Progenitor cell of endocrine pancreas (in vitro differentiated cells): Measurements from ENCODE around the gene TMPRSS6. TPM values are rescaled to one million over a fixed set of nuclear protein-coding genes. Genes with fewer than 3 reads are reported as not detected.

Experiments used
- DNase-seq: peaks from one replicate; pipeline ENCODE4 v3.0.0; 2021; ENCODE audit warnings: low spot score; ENCODE audit not compliant: unreplicated experiment
- H3K27ac Mint-ChIP-seq: 2 replicates; pipeline ENCODE4 v1.8.0; 2021; ENCODE audit warnings: mild to moderate bottlenecking, moderate library complexity, mixed read lengths
- H3K27me3 Mint-ChIP-seq: 2 replicates; pipeline ENCODE4 v1.8.0; 2021; ENCODE audit warnings: mixed read lengths
- H3K36me3 Mint-ChIP-seq: 2 replicates; pipeline ENCODE4 v1.8.0; 2022; ENCODE audit warnings: mixed read lengths; ENCODE audit not compliant: insufficient read depth
- H3K4me1 Mint-ChIP-seq: 2 replicates; pipeline ENCODE4 v1.8.0; 2021; ENCODE audit warnings: low read depth, mixed read lengths
- H3K4me3 Mint-ChIP-seq: 2 replicates; pipeline ENCODE4 v1.8.0; 2021; ENCODE audit warnings: low read depth, mild to moderate bottlenecking, moderate library complexity, mixed read lengths
- H3K9me3 Mint-ChIP-seq: 2 replicates; pipeline ENCODE4 v1.8.0; 2021; ENCODE audit warnings: low read depth, mixed read lengths
- CTCF ChIP-seq: fragments of 200-600 bp; sonication (generic); IDR thresholded peaks from one replicate; pipeline ENCODE4 v1.5.0; 2021; ENCODE audit warnings: antibody characterized with exemption, mild to moderate bottlenecking; ENCODE audit not compliant: unreplicated experiment
- total RNA-seq: library from RNA; stranded (reverse); gene quantifications from 2 replicates; pipeline ENCODE4 v1.2.1, GENCODE V29; 2021

The TMPRSS6 gene
- total RNA-seq, 1 donor from 2014 or later = 12.6 TPM

- Mint-ChIP-seq H3K4me1 (peaks cover 20% of the 10 kb centered on the region), H3K36me3 (no peaks in the 10 kb centered on the region), H3K27ac (no peak overlapping the region), H3K9me3 (no peaks in the 10 kb centered on the region), H3K27me3 (peaks cover 12% of the 10 kb centered on the region), H3K4me3 (no peak overlapping the region)
- no peak for TF ChIP-seq CTCF
- DNase-seq = no peak
Measured at GRCh38 chr22:37105154-37105553, 4.4 kb downstream of the TMPRSS6 start.

GRCh38 chr22:37103656-37104452 is 5.7 kb downstream of the TMPRSS6 start:
- H3K9me3 Mint-ChIP-seq = no peaks in the 10 kb centered on the region

GRCh38 chr22:37103151-37103550 is 6.4 kb downstream of the TMPRSS6 start:
- DNase-seq = no peak
- H3K4me3 Mint-ChIP-seq = no peak overlapping the region
- no peak overlapping the region for H3K27ac Mint-ChIP-seq
- peaks cover 8% of the 10 kb centered on the region for H3K4me1 Mint-ChIP-seq
- TF ChIP-seq CTCF = no peak
- no peaks in the 10 kb centered on the region for H3K36me3 Mint-ChIP-seq
- peaks cover 25% of the 10 kb centered on the region for H3K27me3 Mint-ChIP-seq
- no peaks in the 10 kb centered on the region for H3K9me3 Mint-ChIP-seq

More at GRCh38 chr22:37103656-37104452, 5.7 kb downstream of the TMPRSS6 start:
- Mint-ChIP-seq H3K27ac (no peak overlapping the region), H3K27me3 (peaks cover 20% of the 10 kb centered on the region), H3K36me3 (no peaks in the 10 kb centered on the region), H3K4me1 (peaks cover 12% of the 10 kb centered on the region), H3K4me3 (no peak overlapping the region)
- no peak for DNase-seq
- no peak for TF ChIP-seq CTCF

GRCh38 chr22:37101311-37102066 is 8.0 kb downstream of the TMPRSS6 start:
- Mint-ChIP-seq H3K9me3 (no peaks in the 10 kb centered on the region), H3K4me1 (peaks cover 2% of the 10 kb centered on the region), H3K27me3 (peaks cover 31% of the 10 kb centered on the region), H3K27ac (no peak overlapping the region), H3K36me3 (no peaks in the 10 kb centered on the region), H3K4me3 (no peak overlapping the region)
- DNase-seq = no peak
- TF ChIP-seq CTCF = no peak

- no peak for TF ChIP-seq CTCF
- H3K36me3 Mint-ChIP-seq = no peaks in the 10 kb centered on the region
- H3K27ac Mint-ChIP-seq = no peak overlapping the region
- no peak overlapping the region for H3K4me3 Mint-ChIP-seq
- DNase-seq = no peak
- H3K9me3 Mint-ChIP-seq = no peaks in the 10 kb centered on the region
- peaks cover 36% of the 10 kb centered on the region for H3K27me3 Mint-ChIP-seq
- H3K4me1 Mint-ChIP-seq = peaks cover 2% of the 10 kb centered on the region
Measured at GRCh38 chr22:37100589-37101127, 8.9 kb downstream of the TMPRSS6 start.
